Breast epithelium (tissue), 4 donors: ENCODE measurements around the gene CYBC1. TPM values are rescaled to one million over a fixed set of nuclear protein-coding genes. Genes with fewer than 3 reads are reported as not detected.

Source experiments
- DNase-seq, 2 donors: peaks; one replicate each; pipeline ENCODE4 v3.0.0-alpha.2; 2019; ENCODE audit warnings: low spot score in 2 of 2
- H3K27ac ChIP-seq, 2 donors: fragments of 200-600 bp; sonication (generic) in 1 of 2; one replicate each; pipeline ENCODE4 v1.5.1; 2016 to 2019; ENCODE audit warnings: mild to moderate bottlenecking in 1 of 2
- H3K27me3 ChIP-seq, 2 donors: fragments of 200-600 bp; sonication (generic) in 1 of 2; one replicate each; pipeline versions ENCODE4 v1.5.1 to v1.6.0; 2017 to 2019; ENCODE audit warnings: control low read depth in 1 of 2, mild to moderate bottlenecking in 1 of 2
- H3K36me3 ChIP-seq: fragments of 200-600 bp; one replicate; pipeline ENCODE4 v1.5.1; 2019
- H3K4me1 ChIP-seq, 2 donors: fragments of 200-600 bp; sonication (generic); one replicate each; pipeline ENCODE4 v1.5.1; 2016 to 2019; ENCODE audit warnings: control low read depth in 1 of 2
- H3K4me3 ChIP-seq, 3 donors: fragments of 200-600 bp; sonication (generic); 1 replicate in 2 of 3; 2 replicates in 1 of 3; pipeline ENCODE4 v1.5.1; 2016 to 2019; ENCODE audit warnings: mild to moderate bottlenecking in 3 of 3, moderate library complexity in 2 of 3
- H3K9me3 ChIP-seq, 2 donors: fragments of 200-600 bp; sonication (generic) in 1 of 2; one replicate each; pipeline ENCODE4 v1.5.1; 2016 to 2019; ENCODE audit warnings: control low read depth in 1 of 2
- POLR2A ChIP-seq: fragments of 450-650 bp; IDR thresholded peaks from one replicate; pipeline ENCODE4 v1.6.1; 2016; ENCODE audit warnings: antibody characterized with exemption, mild to moderate bottlenecking, moderate library complexity
- POLR2AphosphoS5 ChIP-seq, 3 donors: sonication (generic); formaldehyde crosslinking; IDR thresholded peaks; one replicate each; pipeline ENCODE4 v1.6.1; 2017; ENCODE audit warnings: antibody characterized with exemption in 3 of 3
- intact Hi-C: fragments of 100-400 bp; cut with DNase I; formaldehyde crosslinking; loops from one replicate; pipeline ENCODE4 v1.15.1; 2023; ENCODE audit warnings: low total_unique reads
- total RNA-seq, 3 donors: library from RNA; depleted of rRNA; stranded (reverse); fragments of >200 nt; gene quantifications; one replicate each; pipeline ENCODE4 v1.1.0, GENCODE V29; 2016
- TF ChIP-seq, protein P1 (sequence below), 3 donors: fragments of 450-650 bp; IDR thresholded peaks; one replicate each; pipeline ENCODE4 v1.5.1; 2016 to 2017; ENCODE audit warnings: antibody characterized with exemption in 3 of 3, mild to moderate bottlenecking in 3 of 3, moderate library complexity in 3 of 3

Gene CYBC1
- total RNA-seq, 3 donors from 2014 or later, result 54.7 to 71.4 (median 61.9) TPM

- H3K4me1 ChIP-seq, result peaks cover 3 to 4% of the 10 kb centered on the region in 2 donors
- no peaks in the 10 kb centered on the region for H3K9me3 ChIP-seq
- no peaks in the 10 kb centered on the region for H3K36me3 ChIP-seq
- peak overlapping the region in 1 of 3 donors; percentile 15 for H3K4me3 ChIP-seq
- peak overlapping the region; percentile 19 to 46 for H3K27ac ChIP-seq
- TF ChIP-seq, protein P1, sequence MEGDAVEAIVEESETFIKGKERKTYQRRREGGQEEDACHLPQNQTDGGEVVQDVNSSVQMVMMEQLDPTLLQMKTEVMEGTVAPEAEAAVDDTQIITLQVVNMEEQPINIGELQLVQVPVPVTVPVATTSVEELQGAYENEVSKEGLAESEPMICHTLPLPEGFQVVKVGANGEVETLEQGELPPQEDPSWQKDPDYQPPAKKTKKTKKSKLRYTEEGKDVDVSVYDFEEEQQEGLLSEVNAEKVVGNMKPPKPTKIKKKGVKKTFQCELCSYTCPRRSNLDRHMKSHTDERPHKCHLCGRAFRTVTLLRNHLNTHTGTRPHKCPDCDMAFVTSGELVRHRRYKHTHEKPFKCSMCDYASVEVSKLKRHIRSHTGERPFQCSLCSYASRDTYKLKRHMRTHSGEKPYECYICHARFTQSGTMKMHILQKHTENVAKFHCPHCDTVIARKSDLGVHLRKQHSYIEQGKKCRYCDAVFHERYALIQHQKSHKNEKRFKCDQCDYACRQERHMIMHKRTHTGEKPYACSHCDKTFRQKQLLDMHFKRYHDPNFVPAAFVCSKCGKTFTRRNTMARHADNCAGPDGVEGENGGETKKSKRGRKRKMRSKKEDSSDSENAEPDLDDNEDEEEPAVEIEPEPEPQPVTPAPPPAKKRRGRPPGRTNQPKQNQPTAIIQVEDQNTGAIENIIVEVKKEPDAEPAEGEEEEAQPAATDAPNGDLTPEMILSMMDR (IDR thresholded peaks at IDR 0.05), result peak; percentile 35 to 95 (median 87)
- TF ChIP-seq POLR2AphosphoS5 (IDR thresholded peaks at IDR 0.05) (peak; percentile 69 to 84 (median 72)), POLR2A (no peak)
- H3K27me3 ChIP-seq, result no peaks in the 10 kb centered on the region
- intact Hi-C loops, result no loop called here
- peak; percentile 81 to 83 for DNase-seq
These were observed 43.9 kb upstream of the CYBC1 start for GRCh38 chr17:82494236-82495055.

GRCh38 chr17:82493226-82493781 lies 42.8 kb upstream of the CYBC1 start:
- intact Hi-C loops, result no loop called here
- Histone ChIP-seq H3K4me1 (peaks cover 3 to 4% of the 10 kb centered on the region in 2 donors), H3K36me3 (no peaks in the 10 kb centered on the region), H3K4me3 (no peak overlapping the region), H3K9me3 (no peaks in the 10 kb centered on the region), H3K27me3 (no peaks in the 10 kb centered on the region), H3K27ac (no peak overlapping the region)
- DNase-seq, result no peak
- no peak for TF ChIP-seq POLR2A
- TF ChIP-seq, protein P1 (IDR thresholded peaks at IDR 0.05), result no peak
- no peak for TF ChIP-seq POLR2AphosphoS5 (IDR thresholded peaks at IDR 0.05)

DNA sequence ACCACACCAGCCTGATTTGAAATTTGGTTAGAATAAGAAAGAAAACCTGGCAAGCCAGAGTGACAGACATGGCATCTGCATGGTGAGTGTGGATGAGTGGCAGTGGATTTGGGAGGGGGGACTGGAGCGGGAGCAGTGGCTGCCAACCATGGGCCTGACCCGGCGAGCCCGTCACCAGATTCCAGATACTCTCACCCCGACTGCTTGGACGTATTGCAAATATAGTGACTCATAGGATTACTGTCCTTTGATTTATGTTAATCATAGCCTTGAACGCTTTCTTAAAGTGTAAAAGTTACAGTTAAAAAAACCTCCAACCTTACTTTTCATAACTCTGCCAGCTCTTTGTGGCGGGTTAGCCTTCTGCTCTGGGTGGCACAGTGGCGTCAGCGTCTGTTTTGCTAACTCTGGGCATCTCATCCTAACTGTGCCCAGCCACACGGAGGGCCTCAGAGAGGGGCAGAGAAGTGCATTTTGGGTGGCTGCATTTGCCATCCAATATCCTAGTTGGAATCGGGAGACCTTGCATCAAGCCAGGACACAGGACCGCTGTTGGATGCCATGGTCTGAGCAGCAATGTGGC lies 42.2 kb upstream of the CYBC1 start:
- Histone ChIP-seq H3K27me3 (no peaks in the 10 kb centered on the region), H3K36me3 (no peaks in the 10 kb centered on the region), H3K9me3 (no peaks in the 10 kb centered on the region), H3K4me1 (peaks cover 3 to 4% of the 10 kb centered on the region in 2 donors), H3K27ac (no peak overlapping the region), H3K4me3 (no peak overlapping the region)
- TF ChIP-seq, protein P1 (IDR thresholded peaks at IDR 0.05), result no peak
- TF ChIP-seq POLR2A, result no peak
- no peak for TF ChIP-seq POLR2AphosphoS5 (IDR thresholded peaks at IDR 0.05)
- intact Hi-C loops, result no loop called here
- DNase-seq, result no peak

DNA sequence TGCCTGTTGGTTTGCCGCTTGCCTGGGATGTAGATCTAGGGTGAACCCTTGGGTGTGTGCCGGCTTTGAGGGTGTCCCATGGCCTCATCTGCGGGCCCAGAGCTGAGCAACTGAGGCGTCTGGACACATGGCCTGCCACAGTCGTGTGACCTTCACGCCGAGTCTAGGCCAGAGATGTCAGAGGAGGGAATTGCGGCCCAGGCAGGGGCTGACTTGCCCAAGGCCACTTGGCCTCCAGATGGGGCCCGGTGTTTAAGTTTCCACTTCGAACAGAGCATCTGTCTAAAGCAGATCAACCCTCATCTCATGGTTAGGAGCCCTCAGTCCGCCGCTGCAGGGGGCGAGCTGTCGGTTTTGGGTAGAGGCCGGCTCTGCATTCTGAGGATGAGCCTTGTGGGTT lies 41.0 kb upstream of the CYBC1 start:
- Histone ChIP-seq H3K27me3 (no peaks in the 10 kb centered on the region), H3K27ac (no peak overlapping the region), H3K4me3 (no peak overlapping the region), H3K9me3 (no peaks in the 10 kb centered on the region), H3K36me3 (no peaks in the 10 kb centered on the region), H3K4me1 (peaks cover under 1 to 2% of the 10 kb centered on the region in 2 donors)
- no peak for DNase-seq
- intact Hi-C loops, result no loop called here
- TF ChIP-seq, protein P1 (IDR thresholded peaks at IDR 0.05), result no peak
- no peak for TF ChIP-seq POLR2AphosphoS5 (IDR thresholded peaks at IDR 0.05)
- no peak for TF ChIP-seq POLR2A

DNA sequence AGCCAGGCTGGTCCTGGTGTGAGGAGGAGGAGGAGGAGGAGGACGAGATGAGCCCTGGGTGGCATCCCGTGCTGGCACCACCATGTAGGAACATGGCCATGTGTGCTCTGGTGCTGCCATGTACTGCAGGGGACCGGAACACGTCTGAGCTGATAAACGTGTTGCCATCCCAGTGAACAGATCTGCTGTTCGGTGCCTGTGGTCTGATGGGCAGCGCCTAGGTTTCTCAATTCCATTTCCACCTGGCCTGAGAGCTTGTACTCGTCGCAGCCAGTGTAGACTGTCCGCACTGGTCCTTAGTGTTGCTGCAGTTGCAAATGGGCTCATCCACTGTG lies 40.6 kb upstream of the CYBC1 start:
- H3K9me3 ChIP-seq, result no peaks in the 10 kb centered on the region
- DNase-seq, result no peak
- no peaks in the 10 kb centered on the region for H3K4me1 ChIP-seq
- no peaks in the 10 kb centered on the region for H3K27me3 ChIP-seq
- no peak overlapping the region for H3K27ac ChIP-seq
- H3K4me3 ChIP-seq, result no peak overlapping the region
- H3K36me3 ChIP-seq, result no peaks in the 10 kb centered on the region
- TF ChIP-seq, protein P1 (IDR thresholded peaks at IDR 0.05), result no peak
- TF ChIP-seq POLR2A (no peak), POLR2AphosphoS5 (IDR thresholded peaks at IDR 0.05) (no peak)
- intact Hi-C loops, result no loop called here
